ENCODE measurements around the gene ITPRIPL2. TPM values are rescaled to one million over a fixed set of nuclear protein-coding genes. Genes with fewer than 3 reads are reported as not detected.

The ITPRIPL2 gene
- total and polyA plus RNA-seq, 2 of the 13 experiments (the other 11 are each of a cell fraction or from before 2014, with no cell fraction given), result 5.9 to 12.6 TPM

GRCh38 chr16:19086322-19087199, 27.2 kb upstream of the ITPRIPL2 start (continued):
- TF ChIP-seq RERE (CRISPR knock-in tag; IDR thresholded peaks at IDR 0.05; ENCODE audit: low read depth) (peak; percentile 67; the same call in 1 of the 2 replicates), DBP (CRISPR knock-in tag; IDR thresholded peaks at IDR 0.05; ENCODE audit: not compliant biosample characterization) (peak; percentile 86), MEF2D (CRISPR knock-in tag; IDR thresholded peaks at IDR 0.05) (peak; percentile 58; the same call in 1 of the 2 replicates), SPEN (CRISPR knock-in tag; IDR thresholded peaks at IDR 0.05; ENCODE audit: low read depth) (peak; percentile 88), ZNF24 (IDR thresholded peaks at IDR 0.05) (peak; percentile 29; the same call in 1 of the 2 replicates), ZNF224 (CRISPR knock-in tag; IDR thresholded peaks at IDR 0.05) (peak; percentile 67; the same call in 1 of the 2 replicates), ZEB1 (IDR thresholded peaks at IDR 0.05; ENCODE audit: insufficient replicate concordance, low read depth) (no peak), ZNF691 (CRISPR knock-in tag; IDR thresholded peaks at IDR 0.05; ENCODE audit: borderline replicate concordance, low read depth) (peak; percentile 85; the same call in 1 of the 2 replicates), ZNF333 (CRISPR knock-in tag; IDR thresholded peaks at IDR 0.05; ENCODE audit: borderline replicate concordance) (peak; percentile 91; the same call in 1 of the 2 replicates), SAP130 (CRISPR knock-in tag; IDR thresholded peaks at IDR 0.05; ENCODE audit: low read depth) (peak; percentile 83), ZBTB14 (CRISPR knock-in tag; IDR thresholded peaks at IDR 0.05) (no peak; the same call in 1 of the 2 replicates), GLMP (CRISPR knock-in tag; IDR thresholded peaks at IDR 0.05; ENCODE audit: borderline replicate concordance) (no peak), ZSCAN9 (CRISPR knock-in tag; IDR thresholded peaks at IDR 0.05; ENCODE audit: borderline replicate concordance) (peak; percentile 65; the same call in 1 of the 2 replicates), SMC3 (IDR thresholded peaks at IDR 0.05; ENCODE audit: low read length) (peak; percentile 78; the same call in 1 of the 2 replicates), SYNCRIP (IDR thresholded peaks at IDR 0.05; ENCODE audit: insufficient read depth, low read depth, low read length) (no peak)
- TF ChIP-seq, protein P1, sequence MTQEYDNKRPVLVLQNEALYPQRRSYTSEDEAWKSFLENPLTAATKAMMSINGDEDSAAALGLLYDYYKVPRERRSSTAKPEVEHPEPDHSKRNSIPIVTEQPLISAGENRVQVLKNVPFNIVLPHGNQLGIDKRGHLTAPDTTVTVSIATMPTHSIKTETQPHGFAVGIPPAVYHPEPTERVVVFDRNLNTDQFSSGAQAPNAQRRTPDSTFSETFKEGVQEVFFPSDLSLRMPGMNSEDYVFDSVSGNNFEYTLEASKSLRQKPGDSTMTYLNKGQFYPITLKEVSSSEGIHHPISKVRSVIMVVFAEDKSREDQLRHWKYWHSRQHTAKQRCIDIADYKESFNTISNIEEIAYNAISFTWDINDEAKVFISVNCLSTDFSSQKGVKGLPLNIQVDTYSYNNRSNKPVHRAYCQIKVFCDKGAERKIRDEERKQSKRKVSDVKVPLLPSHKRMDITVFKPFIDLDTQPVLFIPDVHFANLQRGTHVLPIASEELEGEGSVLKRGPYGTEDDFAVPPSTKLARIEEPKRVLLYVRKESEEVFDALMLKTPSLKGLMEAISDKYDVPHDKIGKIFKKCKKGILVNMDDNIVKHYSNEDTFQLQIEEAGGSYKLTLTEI (CRISPR knock-in tag; conservative IDR thresholded peaks at IDR 0.05), result no peak

Measured in HepG2 (cell line).